NCI-H345 (cell line): ENCODE measurements around the gene EBP.
"Not testable (repeated sequence)": the region's sequence is repeated elsewhere in the genome, so short reads cannot be mapped to it uniquely, and the experiment has no call there.

Experiments used
- DNase-seq: peaks from one replicate; lab custom pipeline; 2025; lab: John Stamatoyannopoulos, UW

The EBP gene

GRCh38 chrX:48525853-48526252 lies 4.2 kb downstream of the EBP start:
- DNase-seq, result not testable (repeated sequence)

GRCh38 chrX:48530736-48531135 lies 9.1 kb downstream of the EBP start:
- DNase-seq, result no peak

DNA sequence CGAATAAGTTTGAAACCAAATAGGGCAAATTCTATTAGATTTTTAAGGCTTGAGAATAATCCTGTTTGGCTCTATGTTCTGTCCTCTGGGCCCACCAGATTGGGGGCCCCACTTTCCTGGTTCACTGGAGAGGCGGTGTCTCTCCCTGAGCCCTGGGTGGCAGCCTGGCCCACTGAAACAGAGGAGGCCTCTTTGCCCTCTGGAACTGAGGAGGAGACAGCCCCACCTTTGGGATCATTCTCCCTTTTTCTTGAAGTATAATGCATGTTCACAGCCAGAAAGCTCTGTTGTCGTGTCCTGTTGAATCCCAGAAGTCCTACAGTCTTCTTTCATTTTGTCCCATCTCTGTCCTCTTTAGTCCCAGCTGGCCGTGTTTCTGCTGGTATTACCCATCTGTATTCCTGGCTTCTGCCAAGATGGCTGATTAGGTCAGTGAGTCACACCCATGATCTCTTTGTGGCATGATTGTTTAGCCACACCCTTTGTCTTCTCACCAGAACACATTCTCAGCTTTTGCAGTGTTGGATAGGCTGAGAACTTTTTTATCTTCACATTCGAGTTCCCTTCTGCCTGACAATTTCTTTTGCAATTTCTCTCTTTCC lies 9.9 kb downstream of the EBP start:
- no peak for DNase-seq

GRCh38 chrX:48532161-48532560 lies 10.6 kb downstream of the EBP start:
- DNase-seq, result no peak

DNA sequence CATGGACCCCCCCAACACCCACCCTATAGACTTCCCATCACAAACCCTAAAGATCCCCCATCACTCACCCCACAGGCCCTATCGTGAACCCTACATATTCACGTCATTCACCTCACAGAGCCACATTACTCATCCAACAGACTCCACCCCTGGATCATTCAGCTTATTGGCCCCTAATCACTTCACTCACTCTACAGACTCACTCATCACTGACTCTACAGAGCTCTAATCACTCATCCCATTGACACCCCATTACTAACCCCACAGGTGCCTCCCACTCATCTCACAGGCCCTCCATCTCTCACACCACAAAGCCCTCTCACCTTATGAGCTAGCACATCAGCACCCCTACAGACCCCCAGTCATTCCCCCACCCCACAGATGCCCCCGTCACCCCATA lies 11.6 kb downstream of the EBP start:
- DNase-seq, result no peak

DNA sequence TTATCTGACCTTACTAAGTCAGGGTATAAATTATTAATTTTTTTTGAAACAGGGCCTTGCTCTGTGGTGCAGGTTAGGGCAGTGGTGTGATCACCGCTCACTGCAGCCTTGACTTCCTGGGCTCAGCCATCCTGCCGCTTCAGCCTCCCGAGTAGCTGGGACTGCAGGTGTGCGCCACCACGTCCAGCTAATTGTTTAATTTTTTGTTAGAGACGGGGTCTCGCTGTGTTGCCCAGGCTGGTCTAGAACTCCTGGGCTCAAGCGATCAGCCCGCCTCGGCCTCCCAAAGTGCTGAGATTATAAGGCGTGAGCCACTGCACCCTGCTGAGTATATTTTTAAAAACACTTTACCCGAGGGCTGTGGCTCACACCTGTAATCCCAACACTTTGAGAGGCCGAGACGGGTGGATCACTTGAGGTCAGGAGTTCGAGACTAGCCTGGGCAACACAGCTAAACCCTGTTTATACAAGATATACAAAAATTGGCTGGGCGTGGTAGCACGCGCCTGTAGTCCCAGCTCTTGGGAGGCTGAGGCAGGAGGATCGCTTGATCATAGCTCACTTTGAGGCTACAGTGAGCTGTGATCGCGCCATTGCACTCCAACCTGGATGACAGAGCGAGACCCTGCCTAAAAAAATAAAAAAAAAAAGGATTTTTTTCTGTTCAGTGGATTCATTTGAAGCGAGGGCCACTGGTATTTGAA lies 17.2 kb downstream of the EBP start:
- no peak for DNase-seq

GRCh38 chrX:48539345-48540027 lies 17.9 kb downstream of the EBP start, which contains the start of gene TBC1D25:
Gene TBC1D25 (plus strand): TSS chrX:48539714. CDS start chrX:48539798, 84 bp downstream.
- DNase-seq, result peak; percentile 98

- DNase-seq, result no peak
These were observed 18.4 kb downstream of the EBP start for GRCh38 chrX:48540028-48540375.

DNA sequence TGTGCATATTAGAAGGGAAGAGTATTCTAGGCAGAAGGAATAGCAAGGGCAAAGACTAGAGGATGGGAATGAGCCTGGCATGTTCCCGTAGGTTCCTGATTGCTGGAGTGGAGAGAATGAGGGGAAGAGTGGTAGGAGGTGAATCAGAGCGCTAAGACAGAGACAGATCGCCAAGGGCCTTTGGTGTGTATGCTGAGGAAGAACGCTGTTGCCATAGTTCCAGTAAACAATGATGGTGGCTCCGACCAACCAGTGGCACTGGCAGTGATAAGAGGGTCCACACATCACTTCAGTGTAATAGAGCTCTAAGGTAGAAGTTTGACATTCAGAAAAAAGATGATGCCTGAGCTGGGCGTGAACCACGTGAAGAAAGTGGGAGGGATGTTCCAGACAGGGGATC lies 18.9 kb downstream of the EBP start:
- no peak for DNase-seq

DNA sequence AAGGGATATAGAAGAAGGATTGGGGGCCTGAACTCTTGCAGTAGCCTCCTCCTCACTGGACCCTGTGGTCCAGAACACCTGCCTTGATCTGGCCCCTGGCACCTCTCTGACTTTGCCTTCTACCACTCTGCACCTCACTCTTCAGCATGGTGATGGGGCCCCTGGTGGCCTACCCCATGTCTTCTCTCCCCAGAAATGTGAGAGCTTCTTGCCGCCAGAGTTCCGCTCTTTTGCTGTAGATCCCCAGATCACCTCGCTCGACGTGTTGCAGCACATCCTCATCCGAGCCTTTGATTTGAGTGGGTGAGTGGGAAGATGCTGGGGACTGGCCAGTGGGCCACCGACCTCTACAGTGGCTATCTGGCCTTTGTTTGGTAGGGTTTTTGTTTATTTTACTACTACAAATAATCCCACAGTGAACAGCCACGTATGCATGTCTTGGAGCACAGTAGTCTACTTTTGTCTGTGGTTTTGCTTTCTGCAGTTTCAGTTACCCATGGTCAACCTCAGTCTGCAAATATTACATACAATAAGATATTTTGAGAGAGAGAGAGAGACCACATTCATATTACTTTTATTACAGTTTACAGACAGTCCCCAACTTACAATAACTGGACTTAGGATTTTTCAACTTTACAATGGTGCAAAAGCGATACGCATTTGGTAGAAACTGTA lies 19.7 kb downstream of the EBP start:
- DNase-seq, result no peak

DNA sequence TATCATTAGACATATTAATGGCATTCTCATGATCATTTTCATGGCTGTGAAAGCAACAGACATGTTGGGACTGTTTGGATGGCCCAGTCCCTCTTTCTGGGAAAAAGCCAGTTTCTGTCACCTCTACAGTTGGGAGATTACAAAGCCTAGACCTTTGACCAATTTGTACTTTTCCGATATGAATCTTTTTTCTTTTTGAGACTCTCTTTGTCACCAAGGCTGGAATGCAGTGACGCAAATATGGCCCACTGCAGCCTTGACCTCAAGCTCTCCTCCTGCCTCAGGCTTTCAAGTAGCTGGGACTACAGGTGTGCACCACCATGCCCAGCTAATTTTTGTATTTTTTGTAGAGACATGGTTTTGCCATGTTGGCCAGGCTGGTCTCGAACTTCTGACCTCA lies 27.3 kb downstream of the EBP start:
- no peak for DNase-seq

DNA sequence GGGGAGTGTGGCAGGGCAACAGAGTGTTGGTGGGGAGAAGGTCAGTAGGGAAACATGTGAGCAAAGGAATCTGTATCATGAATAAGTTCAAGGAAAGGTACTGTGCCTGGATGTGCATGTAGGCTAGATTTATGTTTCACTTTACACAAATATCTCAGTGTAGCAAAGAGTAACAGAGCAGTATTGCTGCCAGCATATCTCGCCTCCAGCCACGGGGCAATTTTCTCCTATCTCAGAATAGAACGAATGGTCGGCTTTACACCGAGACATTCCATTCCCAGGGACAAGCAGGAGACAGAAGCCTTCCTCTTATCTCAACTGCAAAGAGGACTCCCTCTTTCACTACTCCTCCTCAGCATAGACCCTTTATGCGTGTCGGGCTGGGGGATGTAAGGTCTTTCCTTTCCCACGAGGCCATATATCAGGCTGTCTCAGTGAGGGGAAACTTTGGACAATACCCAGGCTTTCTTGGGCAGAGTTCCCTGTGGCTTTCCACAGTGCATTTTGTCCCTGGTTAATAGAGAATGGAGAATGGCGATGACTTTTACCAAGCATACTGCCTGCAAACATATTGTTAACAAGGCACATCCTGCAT lies 34.2 kb downstream of the EBP start:
- DNase-seq, result not testable (repeated sequence)

DNA sequence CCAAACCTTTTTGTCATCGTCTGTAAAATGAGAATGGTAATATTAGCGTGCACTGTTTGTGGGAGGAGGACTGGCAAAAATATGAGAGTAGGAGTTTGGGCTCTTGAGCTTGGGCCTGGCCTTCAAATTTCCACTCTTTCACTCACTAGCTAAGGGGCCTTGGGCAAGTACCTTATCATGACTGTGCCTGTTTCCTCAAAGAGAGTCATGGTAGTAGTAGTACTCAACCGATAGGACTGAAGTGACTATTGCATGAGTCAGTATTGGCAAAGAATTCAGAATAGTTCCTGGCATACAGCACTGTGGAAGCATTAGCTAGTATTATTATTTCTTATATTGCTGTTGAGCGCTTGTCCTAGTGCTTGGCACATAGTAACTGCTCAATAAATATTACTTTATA lies 36.7 kb downstream of the EBP start:
- no peak for DNase-seq

DNA sequence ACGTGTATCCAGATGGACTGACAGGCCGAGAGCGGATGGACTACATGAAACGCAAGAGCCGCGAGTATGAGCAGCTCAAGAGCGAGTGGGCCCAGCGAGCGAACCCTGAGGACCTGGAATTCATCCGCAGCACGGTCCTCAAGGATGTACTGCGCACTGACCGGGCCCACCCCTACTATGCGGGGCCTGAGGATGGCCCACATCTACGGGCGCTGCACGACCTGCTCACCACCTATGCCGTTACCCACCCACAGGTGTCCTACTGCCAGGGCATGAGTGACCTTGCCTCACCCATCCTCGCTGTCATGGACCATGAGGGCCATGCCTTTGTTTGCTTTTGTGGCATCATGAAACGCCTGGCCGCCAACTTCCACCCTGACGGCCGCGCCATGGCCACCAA lies 38.0 kb downstream of the EBP start:
- no peak for DNase-seq

- no peak for DNase-seq
These were observed 38.4 kb downstream of the EBP start for GRCh38 chrX:48560056-48560455.

DNA sequence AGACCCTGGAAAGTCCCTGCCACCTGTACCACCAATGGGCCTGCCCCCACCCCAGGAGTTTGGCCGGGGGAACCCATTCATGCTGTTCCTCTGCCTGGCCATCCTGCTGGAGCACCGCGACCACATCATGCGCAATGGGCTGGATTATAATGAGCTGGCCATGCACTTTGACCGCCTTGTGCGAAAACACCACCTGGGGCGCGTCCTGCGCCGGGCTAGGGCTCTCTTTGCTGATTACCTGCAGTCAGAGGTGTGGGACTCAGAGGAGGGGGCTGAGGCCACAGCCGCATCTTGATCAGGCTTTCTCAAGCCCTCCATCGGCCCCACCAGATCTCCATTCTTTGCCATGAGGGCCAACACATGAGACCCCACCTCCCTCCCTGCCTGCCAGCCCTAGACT lies 39.1 kb downstream of the EBP start:
- DNase-seq, result no peak

GRCh38 chrX:48569958-48570357 lies 48.4 kb downstream of the EBP start:
- DNase-seq, result no peak

DNA sequence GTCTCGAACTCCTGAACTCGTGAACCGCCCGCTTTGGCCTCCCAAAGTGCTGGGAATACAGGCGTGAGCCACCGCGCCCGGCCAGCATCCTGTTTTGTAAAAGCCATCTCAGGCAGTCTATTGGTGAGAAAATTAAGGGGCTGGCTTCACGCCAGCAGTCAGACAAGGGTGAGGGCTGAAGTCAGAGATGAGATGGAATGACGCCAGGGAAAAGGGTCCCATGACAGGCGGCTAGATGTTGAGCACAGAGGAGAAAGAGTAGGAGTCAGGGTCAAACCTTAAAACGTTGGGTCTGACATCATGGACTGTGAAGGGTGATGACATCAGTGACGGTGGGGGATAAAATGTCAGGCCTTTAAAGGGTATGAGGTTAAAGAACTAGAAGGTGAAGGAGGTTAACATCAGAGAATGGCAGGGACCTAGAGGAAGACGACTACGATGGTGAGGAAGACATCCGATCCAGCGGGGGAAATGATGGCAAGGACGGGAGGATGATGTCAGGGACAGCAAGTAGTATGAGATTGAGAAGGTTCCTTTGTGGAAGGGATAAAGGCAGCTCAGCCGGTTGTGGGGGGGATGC lies 52.2 kb downstream of the EBP start:
- peak; percentile 84 for DNase-seq

DNA sequence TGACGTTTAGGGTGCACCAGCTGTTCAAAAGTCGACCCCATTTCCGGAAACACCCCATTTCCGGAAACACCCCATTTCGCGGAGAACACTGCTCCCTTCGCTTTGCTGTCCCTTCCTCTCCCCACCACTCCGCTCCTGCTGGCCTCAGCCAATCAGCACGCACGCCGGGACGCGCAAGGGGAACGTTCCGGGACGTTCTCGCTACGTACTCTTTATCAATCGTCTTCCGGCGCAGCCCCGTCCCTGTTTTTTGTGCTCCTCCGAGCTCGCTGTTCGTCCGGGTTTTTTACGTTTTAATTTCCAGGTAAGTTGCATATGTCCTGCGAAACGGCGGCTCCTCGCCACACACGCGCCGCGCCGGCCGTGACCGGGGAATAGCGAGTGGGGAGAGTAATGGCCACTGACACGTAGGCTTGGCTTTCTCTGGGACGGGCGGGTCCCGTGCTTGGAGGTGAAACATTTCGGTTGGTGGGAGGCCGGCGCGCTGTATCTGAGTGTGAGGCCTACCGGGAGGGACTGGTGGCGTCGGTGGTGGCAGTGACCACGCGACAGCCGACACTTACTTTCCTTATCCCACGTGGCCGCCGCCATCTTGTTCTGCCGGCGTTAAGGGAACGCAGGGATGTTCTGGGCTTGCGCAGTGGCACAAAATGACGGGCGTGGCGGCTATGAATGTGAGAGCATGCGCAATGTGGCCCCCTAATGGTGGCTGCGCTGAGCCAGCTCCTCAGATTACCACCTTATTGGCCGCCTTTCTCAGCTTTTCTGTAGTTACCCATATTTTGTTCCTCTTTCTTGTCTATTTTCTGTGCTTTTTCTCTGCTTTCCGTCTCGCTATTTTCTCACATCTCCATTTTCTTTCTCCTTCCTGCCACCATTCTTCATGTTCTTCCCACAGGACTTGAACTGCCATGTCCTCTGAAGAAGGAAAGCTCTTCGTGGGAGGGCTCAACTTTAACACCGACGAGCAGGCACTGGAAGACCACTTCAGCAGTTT lies 53.0 kb downstream of the EBP start, which contains the start of gene RBM3:
TSS of gene RBM3 (plus strand) at position 215 of the 997 bp plus-strand sequence. CDS start at position 912, 697 bp downstream.
- DNase-seq, result peak; percentile 95

DNA sequence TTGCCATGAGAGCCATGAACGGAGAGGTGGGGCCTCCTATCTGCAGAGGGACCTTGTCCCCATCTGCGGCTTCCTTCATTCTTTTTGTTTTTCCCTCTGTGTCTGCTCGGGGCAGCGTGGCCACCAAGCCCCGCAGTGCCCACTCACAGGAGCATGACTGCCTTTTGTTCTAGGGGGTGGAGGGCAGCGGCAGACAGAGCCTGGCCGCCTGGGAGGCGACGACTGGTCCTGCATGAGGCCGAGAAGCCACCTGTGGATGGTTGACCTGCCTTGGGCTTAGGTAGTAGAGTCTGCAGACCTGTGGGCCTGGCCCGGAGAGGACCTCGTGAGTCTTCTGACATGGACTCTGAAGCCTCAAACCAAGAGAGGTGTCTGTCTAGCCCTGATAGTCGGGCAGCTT lies 54.0 kb downstream of the EBP start:
- DNase-seq, result no peak

GRCh38 chrX:48576108-48576507 lies 54.5 kb downstream of the EBP start:
- no peak for DNase-seq
